Stomach (tissue), 4 donors: Measurements from ENCODE around the gene LNX1.

Experiments
- CTCF ChIP-seq, 7 experiments: fragments of 450-650 bp in 4 of 7; fragments of 200-600 bp in 3 of 7; sonication (generic) in 3 of 7; IDR thresholded peaks; one replicate each; pipeline ENCODE4 v1.5.1; 2016 to 2019; ENCODE audit warnings: antibody characterized with exemption in 7 of 7, control low read depth in 2 of 7, mild to moderate bottlenecking in 1 of 7
- EP300 ChIP-seq: sonication (generic); formaldehyde crosslinking; IDR thresholded peaks from one replicate; pipeline ENCODE4 v1.6.1; 2017; ENCODE audit warnings: antibody characterized with exemption
- POLR2A ChIP-seq, 4 donors: fragments of 450-650 bp; IDR thresholded peaks; one replicate each; pipeline ENCODE4 v1.6.1; 2016; ENCODE audit warnings: antibody characterized with exemption in 4 of 4, control low read depth in 2 of 4, mild to moderate bottlenecking in 1 of 4, moderate library complexity in 1 of 4
- POLR2AphosphoS5 ChIP-seq, 3 donors: sonication (generic); formaldehyde crosslinking; IDR thresholded peaks; one replicate each; pipeline ENCODE4 v1.6.1; 2016; ENCODE audit warnings: antibody characterized with exemption in 3 of 3

GRCh38 chr4:53640576-53641453, 49.5 kb upstream of the LNX1 start:
- TF ChIP-seq CTCF (IDR thresholded peaks at IDR 0.05) (no peak), EP300 (no peak), POLR2A (IDR thresholded peaks at IDR 0.05) (no peak), POLR2AphosphoS5 (IDR thresholded peaks at IDR 0.05) (no peak)
